Mesenchymal stem cell (in vitro differentiated cells and primary cell): Measurements from ENCODE around the gene COL11A2.

Experiments used
- DNase-seq: peaks from one replicate; pipeline ENCODE4 v3.0.0-alpha.2; 2013
- H2AFZ ChIP-seq: one replicate; pipeline ENCODE4 v1.6.1; 2013; ENCODE audit warnings: low read depth, mild to moderate bottlenecking, control low read depth, inconsistent platforms, low read length, moderate library complexity
- H2AK5ac ChIP-seq: 2 replicates; pipeline ENCODE4 v1.6.1; 2013; ENCODE audit warnings: low read length, moderate library complexity, mild to moderate bottlenecking, inconsistent platforms; ENCODE audit not compliant: severe bottlenecking
- H2BK120ac ChIP-seq: one replicate; pipeline ENCODE4 v1.6.1; 2013; ENCODE audit warnings: low read depth, mild to moderate bottlenecking, inconsistent platforms, low read length, moderate library complexity
- H2BK12ac ChIP-seq, 2 experiments: one replicate each; pipeline ENCODE4 v1.6.1; 2013; ENCODE audit warnings: inconsistent platforms in 2 of 2, low read length in 2 of 2, mild to moderate bottlenecking in 2 of 2, moderate library complexity in 2 of 2, control low read depth in 1 of 2
- H2BK15ac ChIP-seq: one replicate; pipeline ENCODE4 v1.6.1; 2013; ENCODE audit warnings: mild to moderate bottlenecking, low read depth, inconsistent platforms; ENCODE audit not compliant: poor library complexity, severe bottlenecking
- H2BK5ac ChIP-seq: 2 replicates; pipeline ENCODE4 v1.6.1; 2013; ENCODE audit warnings: low read depth, mild to moderate bottlenecking, low read length, control low read depth, inconsistent platforms; ENCODE audit not compliant: poor library complexity, severe bottlenecking
- H3K14ac ChIP-seq, 2 experiments: one replicate each; pipeline ENCODE4 v1.6.1; 2013; ENCODE audit warnings: inconsistent platforms in 2 of 2, low read length in 2 of 2, control low read depth in 1 of 2, mild to moderate bottlenecking in 1 of 2, moderate library complexity in 1 of 2
- H3K18ac ChIP-seq, 2 experiments: one replicate each; pipeline ENCODE4 v1.6.1; 2013; ENCODE audit warnings: inconsistent platforms in 2 of 2, low read length in 2 of 2, control low read depth in 1 of 2, low read depth in 1 of 2, mild to moderate bottlenecking in 1 of 2
- H3K23ac ChIP-seq, 2 experiments: one replicate each; pipeline ENCODE4 v1.6.1; 2013; ENCODE audit warnings: inconsistent platforms in 2 of 2, low read length in 2 of 2, mild to moderate bottlenecking in 2 of 2, moderate library complexity in 2 of 2, control low read depth in 1 of 2
- H3K27ac ChIP-seq: 2 replicates; pipeline ENCODE4 v1.5.1; 2013; ENCODE audit warnings: mild to moderate bottlenecking, moderate library complexity, low read length, control low read depth, inconsistent platforms; ENCODE audit not compliant: poor library complexity, severe bottlenecking
- H3K27me3 ChIP-seq, 2 experiments: 2 replicates each; pipeline versions ENCODE4 v1.6.1 to v1.7.0; 2013; ENCODE audit warnings: low read length in 2 of 2, mild to moderate bottlenecking in 2 of 2, moderate library complexity in 2 of 2, control low read depth in 1 of 2, inconsistent platforms in 1 of 2; ENCODE audit not compliant: control insufficient read depth in 1 of 2, insufficient read depth in 1 of 2
- H3K36me3 ChIP-seq, 2 experiments: 2 replicates each; pipeline versions ENCODE4 v1.6.1 to v1.7.0; 2013; ENCODE audit warnings: low read length in 2 of 2, control low read depth in 1 of 2, inconsistent platforms in 1 of 2, low read depth in 1 of 2, mild to moderate bottlenecking in 1 of 2; ENCODE audit not compliant: insufficient read depth in 2 of 2, control insufficient read depth in 1 of 2
- H3K4ac ChIP-seq, 2 experiments: one replicate each; pipeline ENCODE4 v1.6.1; 2013; ENCODE audit warnings: inconsistent platforms in 2 of 2, low read length in 2 of 2, mild to moderate bottlenecking in 2 of 2, moderate library complexity in 2 of 2, control low read depth in 1 of 2, low read depth in 1 of 2
- H3K4me1 ChIP-seq: 2 replicates; pipeline ENCODE4 v1.6.1; 2013; ENCODE audit warnings: low read depth, low read length, control low read depth; ENCODE audit not compliant: control insufficient read depth, insufficient read depth
- H3K4me2 ChIP-seq: 2 replicates; pipeline ENCODE4 v1.6.1; 2013; ENCODE audit warnings: low read length, mild to moderate bottlenecking, inconsistent platforms; ENCODE audit not compliant: poor library complexity, severe bottlenecking
- H3K4me3 ChIP-seq, 2 experiments: 2 replicates each; pipeline versions ENCODE4 v1.5.1 to v1.7.0; 2013; ENCODE audit warnings: low read length in 2 of 2, mild to moderate bottlenecking in 2 of 2, control low read depth in 1 of 2, low read depth in 1 of 2; ENCODE audit not compliant: insufficient read depth in 1 of 2
- H3K79me1 ChIP-seq: replicated peaks from 2 replicates; pipeline ENCODE4 v1.6.1; 2013; ENCODE audit warnings: mild to moderate bottlenecking, control low read depth, low read length, inconsistent platforms; ENCODE audit not compliant: poor library complexity, severe bottlenecking
- H3K9ac ChIP-seq: 2 replicates; pipeline ENCODE4 v1.7.0; 2013; ENCODE audit warnings: mild to moderate bottlenecking, low read length, moderate library complexity
- H3K9me3 ChIP-seq: 2 replicates; pipeline ENCODE4 v1.7.0; 2013; ENCODE audit warnings: mild to moderate bottlenecking, low read length; ENCODE audit not compliant: control insufficient read depth
- H4K8ac ChIP-seq: one replicate; pipeline ENCODE4 v1.6.1; 2013; ENCODE audit warnings: inconsistent platforms, mild to moderate bottlenecking, low read length, moderate library complexity
- H4K91ac ChIP-seq: one replicate; pipeline ENCODE4 v1.6.1; 2013; ENCODE audit warnings: mild to moderate bottlenecking, low read length, inconsistent platforms
- WGBS: methylation state at CpG from one replicate; pipeline ENCODE4 v1.1.7; 2013; ENCODE audit warnings: mixed read lengths; 5-methylcytosine and 5-hydroxymethylcytosine counted together

Gene COL11A2

DNA sequence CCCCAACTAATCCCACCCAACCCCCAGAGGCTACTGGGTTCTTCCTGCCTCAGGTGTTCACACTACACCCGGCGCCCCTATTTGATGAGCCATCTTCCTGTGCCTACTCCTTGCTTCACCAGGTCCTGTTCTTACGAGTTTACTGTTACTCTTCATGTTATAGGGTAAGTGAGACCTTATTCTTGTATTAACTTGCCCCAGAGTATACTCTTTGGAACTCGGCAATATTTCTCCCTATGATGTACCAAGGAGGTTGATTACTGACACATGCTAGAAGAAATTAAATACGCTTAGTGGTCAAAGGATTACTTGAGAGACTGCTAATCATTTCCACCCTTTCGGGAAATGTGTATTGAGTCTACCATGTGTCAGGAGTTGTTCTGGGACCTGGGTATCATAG, 25.0 kb upstream of the COL11A2 start:
- Histone ChIP-seq H3K4ac (no peak overlapping the region), H3K14ac (no peak overlapping the region), H3K18ac (no peak overlapping the region), H2AK5ac (no peak overlapping the region), H3K4me1 (peaks cover 11% of the 10 kb centered on the region), H3K9me3 (no peaks in the 10 kb centered on the region), H3K23ac (no peak overlapping the region), H2BK5ac (no peak overlapping the region), H2BK120ac (no peak overlapping the region), H3K36me3 (peaks cover 2 to 4% of the 10 kb centered on the region in 2 experiments), H2BK12ac (no peak overlapping the region), H3K4me2 (no peak overlapping the region), H2AFZ (no peak overlapping the region), H4K8ac (no peak overlapping the region), H3K4me3 (no peak overlapping the region), H3K9ac (no peak overlapping the region), H2BK15ac (no peak overlapping the region), H3K27me3 (peaks cover 21 to 35% of the 10 kb centered on the region in 2 experiments), H4K91ac (no peak overlapping the region), H3K79me1 (no peaks in the 10 kb centered on the region), H3K27ac (no peak overlapping the region)
- no peak for DNase-seq
- 95% methylated on average over 5 of the region's 6 CpGs for WGBS

DNA sequence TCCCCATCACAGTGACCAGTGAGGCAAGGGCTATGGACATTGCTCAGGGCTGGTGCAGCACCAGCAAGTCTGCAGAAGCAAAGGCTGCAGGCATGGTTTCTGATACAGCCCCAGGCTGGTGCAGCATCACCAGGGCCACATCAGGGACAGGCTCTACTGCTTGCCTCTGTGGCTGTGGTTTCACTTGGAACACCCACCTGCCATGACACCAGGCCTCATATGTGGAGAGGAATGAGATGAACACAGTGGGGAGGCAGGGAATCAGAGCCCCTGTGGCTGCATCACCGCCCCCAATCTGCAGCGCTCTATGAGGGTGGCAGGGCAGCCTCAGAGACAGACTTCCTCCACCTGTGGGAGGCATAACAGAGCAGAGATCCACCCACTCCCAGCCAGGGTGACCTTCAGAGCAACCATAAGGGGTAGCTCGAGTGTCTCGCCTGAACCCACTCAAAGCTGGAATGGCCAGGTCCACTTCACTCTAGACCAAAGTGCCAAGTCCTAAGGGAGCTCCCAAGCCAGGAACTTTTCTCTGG, 23.9 kb upstream of the COL11A2 start:
- peaks cover 11 to 15% of the 10 kb centered on the region in 2 experiments for H3K36me3 ChIP-seq
- H3K27ac ChIP-seq, result no peak overlapping the region
- H4K8ac ChIP-seq, result no peak overlapping the region
- no peak overlapping the region for H2BK120ac ChIP-seq
- no peak overlapping the region for H2BK15ac ChIP-seq
- H3K4me2 ChIP-seq, result no peak overlapping the region
- H2BK12ac ChIP-seq, result no peak overlapping the region
- no peak overlapping the region for H3K4me3 ChIP-seq
- 91% methylated on average over 4 of the region's 4 CpGs for WGBS
- DNase-seq, result no peak
- no peak overlapping the region for H3K4ac ChIP-seq
- no peak overlapping the region for H3K9ac ChIP-seq
- no peaks in the 10 kb centered on the region for H3K9me3 ChIP-seq
- no peak overlapping the region for H2BK5ac ChIP-seq
- H3K4me1 ChIP-seq, result peaks cover 11% of the 10 kb centered on the region
- peaks cover 1% of the 10 kb centered on the region for H3K79me1 ChIP-seq
- no peak overlapping the region for H2AFZ ChIP-seq
- no peak overlapping the region for H2AK5ac ChIP-seq
- no peak overlapping the region for H3K14ac ChIP-seq
- no peak overlapping the region for H3K18ac ChIP-seq
- no peak overlapping the region for H4K91ac ChIP-seq
- no peak overlapping the region for H3K23ac ChIP-seq
- H3K27me3 ChIP-seq, result peaks cover 17 to 28% of the 10 kb centered on the region in 2 experiments

DNA sequence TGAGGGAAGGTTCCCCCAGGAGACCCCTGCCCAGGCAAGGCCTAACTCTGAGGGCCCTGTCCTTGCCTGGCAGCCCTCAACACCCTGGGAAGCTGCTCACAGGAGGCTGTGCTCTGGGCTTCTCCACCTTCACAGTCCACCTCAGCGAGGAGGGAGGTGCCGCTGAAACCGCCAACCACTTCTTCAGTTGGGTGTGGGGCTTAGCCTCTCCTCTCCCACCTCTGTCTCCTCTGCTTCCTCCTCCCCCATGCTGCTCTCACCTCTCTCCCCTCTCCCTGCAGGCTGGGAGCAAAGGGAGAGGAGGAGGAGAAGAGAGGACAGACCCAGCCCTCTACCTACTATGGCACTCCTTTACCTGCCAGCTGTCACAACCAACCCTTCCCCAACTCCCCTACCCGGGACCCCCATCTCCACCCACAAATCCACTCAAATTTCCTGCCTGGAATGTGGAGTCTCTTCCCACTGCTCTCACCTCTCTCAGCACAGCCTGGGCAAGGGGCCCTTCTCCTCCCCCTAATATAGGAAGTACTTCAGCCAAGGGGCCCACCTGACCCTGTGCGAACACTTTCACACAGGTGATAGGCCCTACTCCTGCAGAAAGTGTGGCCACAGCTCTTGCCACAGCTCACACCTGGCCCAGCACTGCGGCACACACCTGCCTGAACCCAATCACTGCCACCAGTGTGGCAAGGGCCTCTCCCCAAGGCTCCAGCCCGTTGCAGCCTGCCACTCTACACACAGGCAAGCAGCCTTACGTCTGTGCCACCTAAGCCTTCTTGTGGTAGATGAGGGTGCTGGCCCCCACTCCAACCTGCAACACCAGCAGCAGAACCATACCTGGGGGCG, 23.2 kb upstream of the COL11A2 start:
- Histone ChIP-seq H2BK12ac (no peak overlapping the region), H2BK15ac (no peak overlapping the region), H3K9ac (no peak overlapping the region), H3K18ac (no peak overlapping the region), H3K4me2 (no peak overlapping the region), H2AK5ac (no peak overlapping the region), H3K27ac (no peak overlapping the region), H2BK120ac (no peak overlapping the region), H4K91ac (peak overlapping the region; percentile 64), H3K27me3 (peaks cover 16 to 28% of the 10 kb centered on the region in 2 experiments), H2AFZ (no peak overlapping the region), H2BK5ac (no peak overlapping the region), H3K14ac (no peak overlapping the region), H3K36me3 (peaks cover 16 to 19% of the 10 kb centered on the region in 2 experiments), H3K9me3 (no peaks in the 10 kb centered on the region), H3K4me3 (no peak overlapping the region), H3K4me1 (peaks cover 11% of the 10 kb centered on the region), H3K4ac (no peak overlapping the region), H3K23ac (no peak overlapping the region), H4K8ac (no peak overlapping the region), H3K79me1 (peaks cover 3% of the 10 kb centered on the region)
- 71% methylated on average over 6 of the region's 9 CpGs for WGBS
- DNase-seq, result no peak

DNA sequence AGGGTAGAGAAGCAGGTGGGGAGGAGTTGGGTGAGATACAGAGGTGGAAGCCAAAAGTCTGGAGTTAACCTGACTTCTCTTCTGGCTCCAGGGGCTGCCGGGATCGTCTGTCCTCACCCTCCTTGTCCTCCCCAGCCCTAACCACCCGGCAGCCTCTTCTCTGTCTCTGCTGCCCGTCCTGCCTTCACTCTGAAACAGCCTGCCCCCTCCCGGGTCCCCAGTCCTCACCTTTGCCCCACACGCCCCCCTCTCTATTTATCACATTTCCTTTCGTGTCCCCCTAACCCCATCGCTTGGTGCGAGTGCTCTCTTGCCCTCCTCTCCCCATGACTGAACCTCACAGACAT, 21.7 kb upstream of the COL11A2 start:
- H4K8ac ChIP-seq, result peak overlapping the region; percentile 92
- peaks cover 5% of the 10 kb centered on the region for H3K79me1 ChIP-seq
- peaks cover 7 to 28% of the 10 kb centered on the region in 2 experiments for H3K27me3 ChIP-seq
- H3K4ac ChIP-seq, result peak overlapping the region in 1 of 2 experiments; percentile 7
- peak overlapping the region; percentile 85 for H3K4me2 ChIP-seq
- H2AFZ ChIP-seq, result no peak overlapping the region
- 41% methylated on average over 9 of the region's 9 CpGs for WGBS
- H2BK12ac ChIP-seq, result no peak overlapping the region
- H2BK120ac ChIP-seq, result no peak overlapping the region
- no peak overlapping the region for H3K14ac ChIP-seq
- H2AK5ac ChIP-seq, result no peak overlapping the region
- H3K4me3 ChIP-seq, result peak overlapping the region in 1 of 2 experiments; percentile 95
- H3K9ac ChIP-seq, result peak overlapping the region; percentile 89
- no peak overlapping the region for H4K91ac ChIP-seq
- peak overlapping the region; percentile 31 for H2BK15ac ChIP-seq
- H3K9me3 ChIP-seq, result no peaks in the 10 kb centered on the region
- no peak overlapping the region for H2BK5ac ChIP-seq
- H3K18ac ChIP-seq, result peak overlapping the region in 1 of 2 experiments; percentile 14
- peaks cover 27 to 29% of the 10 kb centered on the region in 2 experiments for H3K36me3 ChIP-seq
- DNase-seq, result no peak
- H3K27ac ChIP-seq, result no peak overlapping the region
- H3K23ac ChIP-seq, result no peak overlapping the region
- H3K4me1 ChIP-seq, result peaks cover 11% of the 10 kb centered on the region
